ENCODE measurements around the gene ZBTB16. TPM values are rescaled to one million over a fixed set of nuclear protein-coding genes. Genes with fewer than 3 reads are reported as not detected.

Gene ZBTB16
- polyA plus RNA-seq, 1 donor from 2014 or later = 0.45 TPM

DNA sequence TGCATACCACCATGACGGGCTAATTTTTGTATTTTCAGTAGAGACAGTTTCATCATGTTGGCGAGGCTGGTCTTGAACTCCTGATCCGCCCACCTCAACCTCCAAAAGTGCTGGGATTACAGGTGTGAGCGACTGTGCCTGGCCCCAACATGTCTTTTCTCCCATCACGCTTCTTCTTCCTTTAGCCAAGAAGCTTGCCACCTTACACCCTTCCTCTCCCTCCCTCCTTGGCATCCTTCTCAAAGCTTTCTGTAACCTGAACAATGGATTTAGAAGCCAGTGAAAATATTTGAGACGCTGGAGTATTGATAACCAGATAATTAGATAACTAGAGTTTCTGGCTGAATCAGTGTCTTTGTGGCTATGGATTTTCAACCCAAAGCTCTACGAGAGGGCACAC lies 225.4 kb downstream of the ZBTB16 start:
- Histone ChIP-seq H4K20me1 (ENCODE audit: insufficient read depth) (no peaks in the 10 kb centered on the region), H2AFZ (ENCODE audit: low read depth, low read length) (no peak overlapping the region), H3K79me2 (replicated peaks; ENCODE audit: insufficient read depth, low read length) (no peaks in the 10 kb centered on the region), H3K9me2 (ENCODE audit: insufficient read depth, low read length) (no peaks in the 10 kb centered on the region), H3K9ac (ENCODE audit: low read length) (no peak overlapping the region), H3K4me3 (ENCODE audit: low read length) (no peak overlapping the region), H3K36me3 (ENCODE audit: insufficient read depth, low read length) (no peaks in the 10 kb centered on the region), H3K27me3 (ENCODE audit: insufficient read depth, low read depth, low read length) (no peaks in the 10 kb centered on the region), H3K4me2 (ENCODE audit: low read length) (no peak overlapping the region), H3K9me3 (ENCODE audit: low read length) (no peaks in the 10 kb centered on the region), H3F3A (ENCODE audit: insufficient read depth, low read length, poor library complexity, severe bottlenecking) (no peaks in the 10 kb centered on the region), H3K27ac (ENCODE audit: low read length) (no peak overlapping the region)
- no peak for TF ChIP-seq TAF1 (IDR thresholded peaks at IDR 0.05; ENCODE audit: low read depth)

DNA sequence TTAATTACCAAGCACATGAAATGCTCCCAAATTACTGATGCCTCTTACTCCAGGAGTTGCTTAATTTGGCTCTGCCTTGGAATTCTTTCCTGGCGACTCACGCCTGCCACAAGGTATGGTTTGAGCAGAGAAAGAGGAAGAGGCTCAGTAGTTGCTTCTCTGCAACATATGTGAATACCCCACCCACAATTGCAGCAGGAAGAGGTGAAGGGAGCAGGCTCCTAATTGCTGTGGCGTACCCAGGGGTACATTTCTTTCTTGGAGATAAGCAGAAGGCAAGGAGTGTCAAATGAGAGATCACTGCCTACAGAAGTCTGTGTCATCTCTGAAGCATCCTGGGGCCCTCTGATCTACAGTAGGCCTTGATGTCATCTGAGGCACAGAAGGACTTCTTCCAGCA lies 226.1 kb downstream of the ZBTB16 start:
- H2AFZ ChIP-seq (ENCODE audit: low read depth, low read length) = no peak overlapping the region
- TF ChIP-seq POLR2AphosphoS5 (IDR thresholded peaks at IDR 0.05) = no peak
- TF ChIP-seq EZH2 (IDR thresholded peaks at IDR 0.05; ENCODE audit: borderline replicate concordance, insufficient read depth, low read length, poor library complexity, severe bottlenecking) = no peak
- no peak for TF ChIP-seq SMC3 (conservative IDR thresholded peaks at IDR 0.05; ENCODE audit: poor library complexity)
- TF ChIP-seq, protein P1, sequence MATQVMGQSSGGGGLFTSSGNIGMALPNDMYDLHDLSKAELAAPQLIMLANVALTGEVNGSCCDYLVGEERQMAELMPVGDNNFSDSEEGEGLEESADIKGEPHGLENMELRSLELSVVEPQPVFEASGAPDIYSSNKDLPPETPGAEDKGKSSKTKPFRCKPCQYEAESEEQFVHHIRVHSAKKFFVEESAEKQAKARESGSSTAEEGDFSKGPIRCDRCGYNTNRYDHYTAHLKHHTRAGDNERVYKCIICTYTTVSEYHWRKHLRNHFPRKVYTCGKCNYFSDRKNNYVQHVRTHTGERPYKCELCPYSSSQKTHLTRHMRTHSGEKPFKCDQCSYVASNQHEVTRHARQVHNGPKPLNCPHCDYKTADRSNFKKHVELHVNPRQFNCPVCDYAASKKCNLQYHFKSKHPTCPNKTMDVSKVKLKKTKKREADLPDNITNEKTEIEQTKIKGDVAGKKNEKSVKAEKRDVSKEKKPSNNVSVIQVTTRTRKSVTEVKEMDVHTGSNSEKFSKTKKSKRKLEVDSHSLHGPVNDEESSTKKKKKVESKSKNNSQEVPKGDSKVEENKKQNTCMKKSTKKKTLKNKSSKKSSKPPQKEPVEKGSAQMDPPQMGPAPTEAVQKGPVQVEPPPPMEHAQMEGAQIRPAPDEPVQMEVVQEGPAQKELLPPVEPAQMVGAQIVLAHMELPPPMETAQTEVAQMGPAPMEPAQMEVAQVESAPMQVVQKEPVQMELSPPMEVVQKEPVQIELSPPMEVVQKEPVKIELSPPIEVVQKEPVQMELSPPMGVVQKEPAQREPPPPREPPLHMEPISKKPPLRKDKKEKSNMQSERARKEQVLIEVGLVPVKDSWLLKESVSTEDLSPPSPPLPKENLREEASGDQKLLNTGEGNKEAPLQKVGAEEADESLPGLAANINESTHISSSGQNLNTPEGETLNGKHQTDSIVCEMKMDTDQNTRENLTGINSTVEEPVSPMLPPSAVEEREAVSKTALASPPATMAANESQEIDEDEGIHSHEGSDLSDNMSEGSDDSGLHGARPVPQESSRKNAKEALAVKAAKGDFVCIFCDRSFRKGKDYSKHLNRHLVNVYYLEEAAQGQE (IDR thresholded peaks at IDR 0.05; ENCODE audit: borderline replicate concordance) = no peak
- no peak for TF ChIP-seq RAD21 (conservative IDR thresholded peaks at IDR 0.05)
- TF ChIP-seq, protein P2, sequence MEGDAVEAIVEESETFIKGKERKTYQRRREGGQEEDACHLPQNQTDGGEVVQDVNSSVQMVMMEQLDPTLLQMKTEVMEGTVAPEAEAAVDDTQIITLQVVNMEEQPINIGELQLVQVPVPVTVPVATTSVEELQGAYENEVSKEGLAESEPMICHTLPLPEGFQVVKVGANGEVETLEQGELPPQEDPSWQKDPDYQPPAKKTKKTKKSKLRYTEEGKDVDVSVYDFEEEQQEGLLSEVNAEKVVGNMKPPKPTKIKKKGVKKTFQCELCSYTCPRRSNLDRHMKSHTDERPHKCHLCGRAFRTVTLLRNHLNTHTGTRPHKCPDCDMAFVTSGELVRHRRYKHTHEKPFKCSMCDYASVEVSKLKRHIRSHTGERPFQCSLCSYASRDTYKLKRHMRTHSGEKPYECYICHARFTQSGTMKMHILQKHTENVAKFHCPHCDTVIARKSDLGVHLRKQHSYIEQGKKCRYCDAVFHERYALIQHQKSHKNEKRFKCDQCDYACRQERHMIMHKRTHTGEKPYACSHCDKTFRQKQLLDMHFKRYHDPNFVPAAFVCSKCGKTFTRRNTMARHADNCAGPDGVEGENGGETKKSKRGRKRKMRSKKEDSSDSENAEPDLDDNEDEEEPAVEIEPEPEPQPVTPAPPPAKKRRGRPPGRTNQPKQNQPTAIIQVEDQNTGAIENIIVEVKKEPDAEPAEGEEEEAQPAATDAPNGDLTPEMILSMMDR (IDR thresholded peaks at IDR 0.05; ENCODE audit: poor library complexity, severe bottlenecking) = no peak
- no peak for TF ChIP-seq EP300 (conservative IDR thresholded peaks at IDR 0.05; ENCODE audit: poor library complexity, severe bottlenecking)
- no peak for TF ChIP-seq MXI1 (conservative IDR thresholded peaks at IDR 0.05; ENCODE audit: poor library complexity, severe bottlenecking)
- TF ChIP-seq TAF1 (IDR thresholded peaks at IDR 0.05; ENCODE audit: low read depth) = no peak
- no peak overlapping the region for H3K9ac ChIP-seq (ENCODE audit: low read length)
- H3K27ac ChIP-seq (ENCODE audit: low read length) = no peak overlapping the region
- no peaks in the 10 kb centered on the region for H3K36me3 ChIP-seq (ENCODE audit: insufficient read depth, low read length)
- H3K9me2 ChIP-seq (ENCODE audit: insufficient read depth, low read length) = no peaks in the 10 kb centered on the region
- no peaks in the 10 kb centered on the region for H3K27me3 ChIP-seq (ENCODE audit: insufficient read depth, low read depth, low read length)
- H3K4me2 ChIP-seq (ENCODE audit: low read length) = no peak overlapping the region
- H4K20me1 ChIP-seq (ENCODE audit: insufficient read depth) = no peaks in the 10 kb centered on the region
- no peaks in the 10 kb centered on the region for H3K79me2 ChIP-seq (replicated peaks; ENCODE audit: insufficient read depth, low read length)
- H3F3A ChIP-seq (ENCODE audit: insufficient read depth, low read length, poor library complexity, severe bottlenecking) = no peaks in the 10 kb centered on the region
- H3K9me3 ChIP-seq (ENCODE audit: low read length) = no peaks in the 10 kb centered on the region
- H3K4me3 ChIP-seq (ENCODE audit: low read length) = no peak overlapping the region

DNA sequence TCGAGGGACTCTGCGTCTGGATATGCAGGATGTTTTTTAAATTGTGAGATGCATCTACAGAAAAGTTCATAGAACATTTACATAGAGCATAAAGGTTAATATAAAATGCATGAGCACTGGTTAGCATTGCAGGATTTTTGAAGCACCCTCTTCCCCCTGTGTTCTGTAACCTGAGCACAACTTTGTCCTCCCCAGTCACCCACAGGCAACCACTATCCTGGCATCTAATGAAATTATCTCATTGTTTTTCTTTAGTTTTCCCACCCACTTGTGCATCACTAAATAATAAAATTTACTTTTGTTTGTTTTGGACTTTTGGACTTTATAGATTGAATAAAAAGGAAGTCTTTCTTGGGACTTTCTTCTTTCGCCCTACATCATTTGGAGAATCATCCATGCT lies 226.7 kb downstream of the ZBTB16 start:
- Histone ChIP-seq H3K36me3 (ENCODE audit: insufficient read depth, low read length) (no peaks in the 10 kb centered on the region), H3F3A (ENCODE audit: insufficient read depth, low read length, poor library complexity, severe bottlenecking) (no peaks in the 10 kb centered on the region), H3K79me2 (replicated peaks; ENCODE audit: insufficient read depth, low read length) (no peaks in the 10 kb centered on the region), H2AFZ (ENCODE audit: low read depth, low read length) (no peak overlapping the region), H4K20me1 (ENCODE audit: insufficient read depth) (no peaks in the 10 kb centered on the region), H3K4me3 (ENCODE audit: low read length) (no peak overlapping the region), H3K9me2 (ENCODE audit: insufficient read depth, low read length) (no peaks in the 10 kb centered on the region), H3K9me3 (ENCODE audit: low read length) (no peaks in the 10 kb centered on the region), H3K4me2 (ENCODE audit: low read length) (no peak overlapping the region), H3K27me3 (ENCODE audit: insufficient read depth, low read depth, low read length) (no peaks in the 10 kb centered on the region), H3K27ac (ENCODE audit: low read length) (no peak overlapping the region), H3K9ac (ENCODE audit: low read length) (no peak overlapping the region)
- TF ChIP-seq EP300 (conservative IDR thresholded peaks at IDR 0.05; ENCODE audit: poor library complexity, severe bottlenecking) = no peak
- TF ChIP-seq RAD21 (conservative IDR thresholded peaks at IDR 0.05) = no peak
- TF ChIP-seq MXI1 (conservative IDR thresholded peaks at IDR 0.05; ENCODE audit: poor library complexity, severe bottlenecking) = no peak
- no peak for TF ChIP-seq SMC3 (conservative IDR thresholded peaks at IDR 0.05; ENCODE audit: poor library complexity)
- no peak for TF ChIP-seq POLR2AphosphoS5 (IDR thresholded peaks at IDR 0.05)
- TF ChIP-seq, protein P2 (IDR thresholded peaks at IDR 0.05; ENCODE audit: poor library complexity, severe bottlenecking) = no peak
- no peak for TF ChIP-seq TAF1 (IDR thresholded peaks at IDR 0.05; ENCODE audit: low read depth)
- TF ChIP-seq, protein P1 (IDR thresholded peaks at IDR 0.05; ENCODE audit: borderline replicate concordance) = no peak
- no peak for TF ChIP-seq EZH2 (IDR thresholded peaks at IDR 0.05; ENCODE audit: borderline replicate concordance, insufficient read depth, low read length, poor library complexity, severe bottlenecking)
